NCI-H748 treated with DMSO at 0.1 percent for 48 hours (cell line): ENCODE measurements around the gene SMG7.

Source experiments
- DNase-seq: peaks from one replicate; lab custom pipeline; 2025; lab: John Stamatoyannopoulos, UW

SMG7 gene

GRCh38 chr1:183567584-183567983 lies 95.3 kb downstream of the SMG7 start:
- DNase-seq: no peak

DNA sequence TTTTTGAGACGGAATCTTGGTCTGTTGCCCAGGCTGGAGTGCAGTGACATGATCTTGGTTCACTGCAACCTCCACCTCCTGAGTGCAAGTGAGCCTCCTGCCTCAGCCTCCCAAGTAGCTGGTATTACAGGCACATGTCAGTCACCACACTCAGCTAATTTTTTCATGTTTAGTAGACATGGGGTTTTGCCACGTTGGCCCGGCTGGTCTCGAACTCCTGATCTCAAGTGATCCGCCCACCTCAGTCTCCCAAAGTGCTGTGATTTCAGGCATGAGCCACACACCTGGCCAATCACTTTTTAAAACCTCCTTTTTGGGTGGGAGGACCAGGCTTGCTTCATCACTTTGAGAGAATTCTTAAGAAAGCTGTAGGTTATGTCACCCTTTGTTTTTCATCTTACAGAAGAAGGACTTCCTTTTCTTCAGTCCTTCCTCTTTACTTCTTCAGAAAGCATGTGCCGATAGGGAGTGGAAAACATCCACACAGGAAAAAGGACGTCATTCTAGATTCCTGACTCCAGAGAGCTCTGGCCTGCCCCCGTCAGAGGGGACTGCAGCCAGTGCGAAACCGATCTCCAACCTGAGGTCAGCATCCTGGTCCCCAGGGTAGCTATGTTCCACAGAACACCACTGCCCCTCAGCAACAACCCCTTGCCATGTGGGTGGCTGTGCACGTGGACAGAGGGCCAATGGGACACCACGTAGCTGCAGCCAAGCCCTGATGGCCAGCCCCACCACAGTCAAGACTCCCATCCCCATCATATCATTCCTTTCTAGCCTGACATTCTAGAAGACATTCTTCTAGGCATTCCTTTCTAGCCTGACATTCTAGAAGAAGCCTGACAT lies 96.1 kb downstream of the SMG7 start:
- DNase-seq: no peak

DNA sequence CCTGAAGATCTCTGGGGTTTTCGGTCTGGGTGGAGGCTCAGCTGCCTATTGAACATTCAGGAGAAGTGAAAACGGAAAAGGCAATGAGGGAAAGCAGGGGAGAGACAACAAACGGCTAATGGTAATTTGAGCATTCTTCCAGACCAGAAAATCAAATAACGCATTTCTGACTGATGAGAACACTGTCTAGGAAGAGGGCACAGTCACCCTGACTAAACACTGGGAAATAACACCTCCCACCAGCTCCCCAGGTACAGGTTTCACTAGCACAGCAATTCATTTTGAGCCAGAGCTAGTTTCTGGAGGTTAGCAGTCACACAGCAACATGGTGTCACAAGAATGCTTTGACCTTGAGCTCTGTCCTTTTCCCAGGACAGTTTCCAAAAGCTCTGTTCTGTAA lies 96.8 kb downstream of the SMG7 start:
- no peak for DNase-seq

GRCh38 chr1:183569801-183570200 lies 97.5 kb downstream of the SMG7 start:
- DNase-seq: no peak

DNA sequence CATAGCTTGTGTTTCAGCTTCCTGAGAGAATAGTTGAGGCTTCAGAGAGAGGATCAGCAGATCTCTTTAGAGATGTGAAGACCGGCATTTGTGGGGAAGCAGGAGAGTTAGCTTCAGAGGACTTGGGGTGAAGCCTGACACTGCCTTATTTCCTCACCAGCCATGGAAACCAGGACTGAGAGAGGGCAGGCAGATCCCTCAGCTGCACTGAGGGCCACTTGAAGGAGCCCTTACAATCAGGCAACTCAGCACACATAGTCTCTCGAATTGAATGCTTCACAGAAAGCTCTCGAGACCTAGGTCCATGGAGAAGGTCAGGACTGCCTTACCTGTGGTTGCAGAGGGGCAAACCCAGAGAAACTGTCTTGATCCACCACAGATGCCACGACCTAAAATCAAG lies 98.2 kb downstream of the SMG7 start:
- no peak for DNase-seq

DNA sequence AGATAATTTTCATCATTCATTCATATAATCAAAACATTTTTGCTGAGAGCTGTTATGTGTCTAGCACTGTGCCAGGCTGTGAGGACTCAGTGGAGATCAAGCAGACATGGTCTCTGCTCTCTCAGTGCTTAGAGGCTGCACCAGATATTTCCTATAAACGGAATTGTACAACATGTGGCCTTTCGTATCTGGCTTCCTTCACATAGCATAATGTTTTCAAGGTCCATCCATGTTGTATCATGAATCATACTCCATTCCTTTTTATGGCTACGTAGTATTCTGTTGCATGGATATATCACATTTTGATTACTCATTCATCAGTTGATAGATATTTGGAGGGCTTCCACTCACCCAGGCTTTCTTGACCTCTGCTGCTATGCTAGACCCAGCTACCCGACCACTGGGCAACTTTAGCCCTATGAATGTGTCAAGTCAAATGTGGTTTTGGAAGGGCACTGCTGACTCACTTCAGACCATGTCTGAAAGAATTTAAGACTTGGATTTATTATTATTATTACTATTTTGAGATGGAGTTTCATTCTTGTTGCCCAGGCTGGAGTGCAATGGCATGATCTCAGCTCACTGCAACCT lies 99.5 kb downstream of the SMG7 start:
- DNase-seq: no peak

DNA sequence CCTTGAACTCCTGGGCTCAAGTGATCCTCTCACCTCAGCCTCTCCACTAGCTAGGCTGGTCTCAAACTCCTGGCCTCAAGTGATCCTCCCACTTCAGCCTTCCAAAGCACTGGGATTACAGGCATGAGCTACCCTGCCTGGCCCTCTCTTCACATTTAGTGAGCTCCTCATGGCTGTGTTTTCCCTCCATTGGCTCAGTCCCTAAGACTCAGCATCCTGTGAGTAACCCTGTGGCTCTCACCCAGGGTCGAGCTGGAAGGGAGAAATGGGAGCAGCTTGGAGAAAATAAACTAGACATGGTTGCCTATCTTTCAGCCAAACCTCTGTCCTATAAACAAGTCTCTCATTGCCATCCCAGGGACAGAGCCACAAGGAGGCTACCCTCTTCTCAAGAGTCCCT lies 100.4 kb downstream of the SMG7 start:
- DNase-seq: no peak

GRCh38 chr1:183575606-183576005 lies 103.3 kb downstream of the SMG7 start:
- DNase-seq: no peak

- DNase-seq: no peak
These were observed 104.2 kb downstream of the SMG7 start for GRCh38 chr1:183576537-183576936.

DNA sequence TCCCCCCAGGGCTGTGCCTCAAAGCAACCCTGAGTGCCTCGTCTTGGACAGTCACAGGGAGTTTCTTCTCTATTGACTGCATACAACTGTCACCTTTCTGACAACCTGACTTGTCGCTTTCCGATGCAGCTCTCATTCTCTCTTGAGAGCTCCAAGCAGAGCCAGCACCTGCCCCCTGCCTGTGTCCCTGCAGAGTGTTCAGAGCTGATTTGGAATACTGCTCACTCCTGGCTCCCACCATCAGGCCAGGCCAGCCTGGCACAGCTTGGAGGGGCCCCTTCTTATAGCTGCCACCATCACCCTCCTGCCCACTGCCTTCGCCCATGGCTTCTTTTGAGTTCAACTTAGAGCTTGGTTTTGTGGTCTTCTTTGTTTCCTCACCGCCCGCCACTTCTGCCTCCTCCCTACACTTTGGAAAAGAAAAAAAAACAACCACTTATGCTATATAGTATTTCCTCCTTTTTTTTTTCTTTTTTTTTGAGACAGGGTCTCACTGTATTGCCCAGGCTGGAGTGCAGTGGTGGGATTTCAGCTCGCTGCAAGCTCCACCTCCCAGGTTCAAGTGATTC lies 105.7 kb downstream of the SMG7 start:
- no peak for DNase-seq

GRCh38 chr1:183578856-183579255 lies 106.6 kb downstream of the SMG7 start:
- DNase-seq: no peak

DNA sequence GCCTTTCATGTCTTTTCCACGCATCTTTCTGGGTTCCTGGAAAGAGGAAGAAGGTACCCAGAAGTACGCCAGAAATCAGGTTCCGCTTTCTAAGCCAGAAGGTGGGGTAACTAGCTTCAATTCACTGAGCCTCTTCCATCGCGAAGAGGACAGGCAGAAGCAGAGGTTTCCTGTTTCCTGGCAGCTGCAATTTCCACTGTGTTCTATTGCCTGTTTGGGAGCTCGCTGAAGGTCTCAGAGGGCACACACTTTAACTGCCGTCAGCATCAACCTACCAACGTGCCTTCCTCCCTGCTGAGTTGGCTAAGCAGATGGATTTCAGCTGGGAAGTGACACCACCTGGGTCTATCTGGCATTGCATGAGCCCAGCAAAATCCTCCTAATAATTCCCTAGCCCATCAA lies 108.0 kb downstream of the SMG7 start:
- no peak for DNase-seq

GRCh38 chr1:183582021-183582713 lies 109.9 kb downstream of the SMG7 start:
- DNase-seq: no peak

- DNase-seq: no peak
These were observed 111.2 kb downstream of the SMG7 start for GRCh38 chr1:183583466-183583865.

GRCh38 chr1:183584147-183584546 lies 111.8 kb downstream of the SMG7 start:
- DNase-seq: no peak

GRCh38 chr1:183585038-183585437 lies 112.7 kb downstream of the SMG7 start:
- DNase-seq: no peak

DNA sequence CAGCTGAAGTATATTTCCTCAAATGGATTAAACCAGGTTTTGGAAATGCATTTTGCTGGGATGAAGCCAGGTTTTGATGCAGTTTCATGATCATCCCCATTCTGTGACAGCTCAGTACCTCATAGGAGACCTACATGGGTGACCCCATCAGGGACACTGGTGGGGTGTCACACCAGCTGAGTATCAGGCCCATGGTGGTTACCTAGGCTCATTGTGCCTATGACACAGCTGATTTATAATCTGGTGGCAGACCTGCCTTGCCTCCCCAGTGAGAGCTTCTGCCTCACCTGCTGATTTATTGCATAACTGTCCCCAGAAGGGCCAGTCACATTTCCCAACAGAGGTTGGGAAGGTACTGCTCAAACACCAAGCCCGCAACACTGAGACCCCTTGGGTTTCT lies 114.2 kb downstream of the SMG7 start:
- no peak for DNase-seq

DNA sequence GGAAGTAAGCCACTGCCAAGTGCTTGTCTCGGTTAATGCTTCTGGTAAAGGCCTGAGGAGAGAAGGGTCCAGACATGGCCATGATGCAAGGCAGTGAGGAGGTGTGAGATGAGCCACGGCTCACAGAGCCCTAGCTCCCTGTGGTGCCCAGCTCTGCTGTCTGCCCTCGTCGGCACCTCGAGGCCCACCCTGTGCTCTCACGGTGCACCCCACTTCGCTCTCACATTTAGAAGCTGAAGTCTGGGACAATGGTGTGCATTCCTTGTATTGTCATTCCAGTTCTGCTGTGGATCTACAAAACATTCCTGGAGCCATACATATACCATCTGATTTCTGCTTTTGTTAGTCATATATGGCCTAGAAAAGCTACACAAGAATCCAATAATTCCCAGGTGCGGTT lies 114.6 kb downstream of the SMG7 start:
- no peak for DNase-seq

DNA sequence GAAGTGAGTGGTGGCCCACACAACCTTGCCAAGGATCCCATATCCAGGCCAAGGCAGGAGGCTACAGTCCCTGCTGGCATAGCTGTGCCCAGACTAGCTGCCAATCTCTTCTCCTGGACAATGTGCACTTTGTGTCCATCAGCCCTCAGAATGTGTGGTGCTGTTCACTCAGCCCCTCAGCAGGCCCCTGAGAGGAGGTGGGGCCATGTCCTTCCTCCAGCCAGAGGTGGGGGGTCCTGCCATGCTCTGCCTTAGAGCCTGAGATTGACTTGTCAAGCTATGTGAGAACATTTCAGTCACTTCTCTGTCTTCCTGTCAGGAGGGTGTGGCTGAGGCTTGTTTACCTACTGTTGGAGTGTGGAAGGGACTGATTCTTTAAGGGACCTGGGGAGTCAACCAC lies 116.5 kb downstream of the SMG7 start:
- no peak for DNase-seq

DNA sequence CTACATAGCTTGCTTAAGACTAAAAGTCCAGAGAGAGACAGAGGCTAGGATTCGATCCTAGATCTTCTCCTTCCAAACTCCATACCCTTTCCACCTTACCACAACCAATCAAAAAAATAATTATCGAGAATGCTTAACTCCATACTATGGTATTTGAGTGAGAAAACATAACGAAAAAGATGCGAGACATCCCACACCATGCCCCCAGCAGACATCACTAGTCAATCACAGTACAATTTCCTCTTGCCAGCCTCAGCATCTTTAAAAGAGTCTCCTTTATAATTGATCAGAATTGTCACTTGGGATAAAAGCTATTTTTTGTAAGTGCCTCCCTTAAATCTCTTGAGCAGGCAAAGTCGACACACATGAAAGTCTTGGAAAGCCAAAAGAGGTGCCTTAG lies 117.1 kb downstream of the SMG7 start:
- no peak for DNase-seq

GRCh38 chr1:183589874-183590243 lies 117.6 kb downstream of the SMG7 start:
- DNase-seq: no peak

DNA sequence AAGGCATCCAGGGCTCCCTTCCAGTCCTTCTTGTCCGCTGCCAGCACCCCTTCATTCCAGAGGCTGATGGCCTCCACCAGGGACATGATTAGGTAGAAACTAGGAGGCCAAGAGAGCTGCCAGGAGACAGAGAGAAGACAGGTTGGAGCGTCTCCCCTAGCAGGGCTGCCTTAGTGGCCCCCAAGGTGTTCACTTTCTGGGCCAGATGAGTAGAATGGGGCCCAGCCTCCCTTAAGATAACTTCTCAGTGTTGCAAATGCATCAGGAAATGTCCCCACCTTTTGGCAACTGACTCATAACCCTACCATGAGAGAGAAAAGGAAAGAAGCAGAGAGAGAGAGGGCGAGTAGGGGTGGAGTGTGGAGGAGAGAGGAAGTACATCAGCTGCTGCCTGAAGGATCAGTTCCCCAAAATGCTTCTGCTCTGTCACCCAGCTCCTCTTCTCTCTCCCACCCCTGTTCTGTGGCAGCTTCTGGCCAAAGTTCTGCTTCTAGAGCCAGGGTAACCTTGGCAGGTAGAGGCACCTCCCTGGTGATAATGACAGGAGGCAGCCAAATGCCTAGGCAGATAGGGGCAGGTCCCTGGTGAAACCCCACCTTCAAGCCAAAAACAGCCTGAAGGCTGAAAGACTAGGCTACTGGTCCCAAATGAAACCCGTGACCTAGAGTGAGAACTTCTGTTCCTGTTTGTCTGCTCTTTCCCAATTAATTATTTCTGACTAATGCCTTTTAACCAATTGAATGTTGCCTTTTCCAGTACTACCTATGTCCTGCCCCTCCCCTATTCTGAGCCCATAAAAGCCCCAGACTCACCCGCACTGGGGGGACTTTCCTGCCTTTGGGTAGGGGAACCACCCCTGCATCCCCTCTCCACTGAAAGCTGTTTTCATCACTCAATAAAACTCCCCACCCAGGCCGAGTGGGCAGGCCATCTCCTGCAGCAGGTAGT lies 118.2 kb downstream of the SMG7 start, which contains the start of gene NCF2:
TSS of gene NCF2 (minus strand) at position 216 of the 948 bp plus-strand sequence. CDS start at position 86, 130 bp downstream.
- no peak for DNase-seq
